Aorta (tissue), 5 donors: Measurements from ENCODE around the gene RCOR2. TPM values are rescaled to one million over a fixed set of nuclear protein-coding genes. Genes with fewer than 3 reads are reported as not detected.
A peak's percentile ranks its signal among the peaks of the same experiment; 100 is the strongest.

Experiments
- ATAC-seq: fragments of 200-7000 bp; cut with Tn5 transposase; one replicate; pipeline ENCODE4 v1.9.1; 2022; ENCODE audit warnings: moderate library complexity; ENCODE audit not compliant: low FRiP score
- DNase-seq, 2 donors: peaks; one replicate each; pipeline ENCODE4 v3.0.0-alpha.2; 2020
- H3K27ac ChIP-seq, 2 donors: one replicate each; pipeline ENCODE4 v1.5.1; 2013; ENCODE audit warnings: low read length in 2 of 2, mild to moderate bottlenecking in 2 of 2, moderate library complexity in 2 of 2, control low read depth in 1 of 2, inconsistent platforms in 1 of 2, low read depth in 1 of 2
- H3K27me3 ChIP-seq, 2 donors: one replicate each; pipeline ENCODE4 v1.6.1; 2013; ENCODE audit warnings: control low read depth in 1 of 2, low read length in 1 of 2, mild to moderate bottlenecking in 1 of 2, moderate library complexity in 1 of 2; ENCODE audit not compliant: insufficient read depth in 2 of 2, control insufficient read depth in 1 of 2
- H3K36me3 ChIP-seq, 2 donors: one replicate each; pipeline ENCODE4 v1.6.1; 2013; ENCODE audit warnings: control low read depth in 1 of 2, low read length in 1 of 2, mild to moderate bottlenecking in 1 of 2; ENCODE audit not compliant: insufficient read depth in 2 of 2, control insufficient read depth in 1 of 2
- H3K4me1 ChIP-seq, 2 donors: one replicate each; pipeline ENCODE4 v1.6.1; 2013; ENCODE audit warnings: low read length in 2 of 2, control low read depth in 1 of 2, mild to moderate bottlenecking in 1 of 2, moderate library complexity in 1 of 2; ENCODE audit not compliant: insufficient read depth in 2 of 2, control insufficient read depth in 1 of 2
- H3K4me3 ChIP-seq, 2 donors: one replicate each; pipeline ENCODE4 v1.5.1; 2013; ENCODE audit warnings: low read length in 2 of 2, control low read depth in 1 of 2, mild to moderate bottlenecking in 1 of 2
- H3K9me3 ChIP-seq: one replicate; pipeline ENCODE4 v1.6.1; 2013; ENCODE audit warnings: mild to moderate bottlenecking, low read length; ENCODE audit not compliant: control insufficient read depth
- WGBS, 2 donors: extraction: QIAGEN DNeasy Blood & Tissue Kit; methylation state at CpG; one replicate each; pipeline ENCODE4 v1.1.7; 2013; 5-methylcytosine and 5-hydroxymethylcytosine counted together
- intact Hi-C, 2 donors: fragments of 100-400 bp; cut with DNase I; formaldehyde crosslinking; loops; one replicate each; pipeline versions ENCODE4 v1.14.2 to v1.15.0; 2022
- polyA plus RNA-seq, 2 donors: library from polyadenylated mRNA; stranded (reverse); fragments of 200-250 nt; gene quantifications; one replicate each; pipeline ENCODE4 v1.2.3, GENCODE V29; 2013
- total RNA-seq, 2 donors: library from RNA; stranded (reverse); fragmentation: NEBNext Ultra II Directional; extraction: Animal tissue kit (Norgen Biotek cat#: 25700); gene quantifications; one replicate each; pipeline ENCODE4 v1.2.1, GENCODE V29; 2021
- donor health status: healthy with polysubstance abuse.
- donor health status: Bipolar disorder and iron deficiency.
- donor health status: DM: no; HTN: no; CAD: no.
- donor health status: DM: no; HTN: no; CAD: no.
- donor health status: DM: yes; HTN: yes; CAD: no.

Gene RCOR2
- total and polyA plus RNA-seq, 4 donors = 0.63 to 4.8 (median 1.4) TPM

DNA sequence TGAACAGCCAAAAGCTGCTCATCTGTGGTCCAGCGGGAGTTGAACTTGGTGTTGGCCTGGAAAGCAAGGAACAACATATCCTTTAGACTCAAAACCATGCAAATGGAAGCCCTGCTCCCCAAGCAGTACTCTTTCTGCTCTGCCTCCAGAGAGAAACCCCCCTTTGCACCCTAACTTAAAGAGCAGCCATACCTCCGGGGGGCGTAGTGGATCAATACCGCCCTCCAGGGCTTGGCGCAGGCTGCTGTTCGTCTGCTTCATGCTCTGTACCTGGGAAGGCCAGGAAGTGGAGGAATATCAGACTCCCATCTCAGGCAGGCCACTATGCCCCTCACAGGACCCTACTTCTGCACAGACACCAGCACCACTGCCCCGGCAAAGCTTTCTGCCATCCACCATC is 4.3 kb downstream of the RCOR2 start:
- H3K4me3 ChIP-seq = no peak overlapping the region
- intact Hi-C loops = no loop called here
- no peak for DNase-seq
- H3K36me3 ChIP-seq = no peaks in the 10 kb centered on the region
- no peak overlapping the region for H3K27ac ChIP-seq
- H3K27me3 ChIP-seq = no peaks in the 10 kb centered on the region
- ATAC-seq = no peak
- H3K9me3 ChIP-seq = no peaks in the 10 kb centered on the region
- no peaks in the 10 kb centered on the region for H3K4me1 ChIP-seq
- 82 to 86% methylated on average over 7 of the region's 7 CpGs for whole genome bisulfite sequencing, 2 donors

DNA sequence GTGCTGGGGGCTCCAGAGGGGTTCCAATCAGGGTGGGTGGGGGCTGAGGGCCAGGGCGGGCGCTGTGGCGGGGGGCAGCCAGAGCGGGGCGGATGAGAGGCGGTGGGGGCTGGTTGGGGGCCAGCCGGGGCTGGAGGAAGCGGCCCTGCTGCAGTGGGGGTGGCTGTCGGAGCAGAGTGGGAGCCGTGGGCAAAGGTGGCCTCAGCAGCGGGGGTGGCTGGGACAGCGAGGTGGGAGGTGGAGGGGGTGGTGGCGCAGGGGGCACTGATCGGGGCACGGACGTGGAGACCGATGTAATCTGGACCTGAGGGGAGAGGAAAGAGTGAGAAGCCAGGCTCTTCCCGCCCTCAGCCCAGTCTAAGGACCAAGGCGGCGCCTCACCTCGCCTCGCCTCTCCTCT is 5.1 kb downstream of the RCOR2 start:
- 86 to 89% methylated on average over 20 to 22 of the region's 22 CpGs for WGBS, 2 donors
- DNase-seq (no peak), ATAC-seq (no peak)
- no peak overlapping the region for H3K27ac ChIP-seq
- intact Hi-C loops = no loop called here
- H3K27me3 ChIP-seq = no peaks in the 10 kb centered on the region
- no peaks in the 10 kb centered on the region for H3K9me3 ChIP-seq
- no peak overlapping the region for H3K4me3 ChIP-seq
- no peaks in the 10 kb centered on the region for H3K4me1 ChIP-seq
- H3K36me3 ChIP-seq = no peaks in the 10 kb centered on the region

DNA sequence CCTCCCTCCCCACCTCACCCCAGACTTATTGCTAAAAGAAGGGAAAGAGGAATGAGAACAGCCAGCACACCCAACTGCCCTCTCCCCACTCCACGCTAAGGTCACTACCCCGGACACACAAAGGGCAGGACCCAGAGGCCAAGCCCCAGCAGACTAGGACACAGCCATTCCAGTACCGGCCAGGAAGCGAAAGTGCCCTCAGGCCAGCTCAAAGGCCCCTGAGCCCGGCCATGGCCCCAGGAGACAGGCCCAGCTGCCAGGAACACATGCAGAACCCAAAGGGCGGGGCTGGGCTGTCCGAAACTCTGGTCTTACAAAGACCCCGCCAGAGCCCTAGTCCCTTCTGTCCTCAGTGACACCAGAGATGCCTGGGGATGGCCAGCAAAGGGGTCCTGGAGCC is 5.5 kb downstream of the RCOR2 start:
- intact Hi-C loops = no loop called here
- Histone ChIP-seq H3K9me3 (no peaks in the 10 kb centered on the region), H3K4me3 (no peak overlapping the region), H3K36me3 (no peaks in the 10 kb centered on the region), H3K27ac (no peak overlapping the region), H3K27me3 (no peaks in the 10 kb centered on the region), H3K4me1 (no peaks in the 10 kb centered on the region)
- DNase-seq (peak in 1 of 2 donors; percentile 74), ATAC-seq (no peak)
- WGBS, 2 donors = 43 to 44% methylated on average over 8 of the region's 8 CpGs

DNA sequence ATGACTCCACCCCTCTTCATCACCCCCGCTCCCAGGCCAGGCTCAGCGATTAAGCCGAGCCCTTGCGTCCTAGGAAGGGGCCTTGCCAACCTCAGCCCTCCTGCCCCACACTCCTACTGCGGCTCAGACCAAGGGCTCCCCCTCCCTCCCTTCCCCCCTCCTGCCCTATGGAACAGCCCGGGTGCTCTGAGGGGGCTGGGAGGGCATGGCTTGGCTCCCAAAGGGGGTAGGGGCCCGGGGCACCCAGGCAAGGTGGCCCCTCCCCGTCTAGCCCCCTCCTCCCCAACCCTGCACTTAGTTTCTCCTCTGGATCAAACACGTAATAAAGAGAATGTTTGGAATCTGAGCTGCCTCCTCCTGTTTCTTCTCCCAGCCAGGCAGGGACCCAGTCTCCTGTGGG is 6.3 kb downstream of the RCOR2 start:
- WGBS, 2 donors = 40 to 45% methylated on average over 8 to 9 of the region's 9 CpGs
- Histone ChIP-seq H3K36me3 (no peaks in the 10 kb centered on the region), H3K4me1 (no peaks in the 10 kb centered on the region), H3K27me3 (no peaks in the 10 kb centered on the region), H3K27ac (no peak overlapping the region), H3K4me3 (no peak overlapping the region), H3K9me3 (no peaks in the 10 kb centered on the region)
- no peak for ATAC-seq
- intact Hi-C loops = no loop called here
- no peak for DNase-seq

DNA sequence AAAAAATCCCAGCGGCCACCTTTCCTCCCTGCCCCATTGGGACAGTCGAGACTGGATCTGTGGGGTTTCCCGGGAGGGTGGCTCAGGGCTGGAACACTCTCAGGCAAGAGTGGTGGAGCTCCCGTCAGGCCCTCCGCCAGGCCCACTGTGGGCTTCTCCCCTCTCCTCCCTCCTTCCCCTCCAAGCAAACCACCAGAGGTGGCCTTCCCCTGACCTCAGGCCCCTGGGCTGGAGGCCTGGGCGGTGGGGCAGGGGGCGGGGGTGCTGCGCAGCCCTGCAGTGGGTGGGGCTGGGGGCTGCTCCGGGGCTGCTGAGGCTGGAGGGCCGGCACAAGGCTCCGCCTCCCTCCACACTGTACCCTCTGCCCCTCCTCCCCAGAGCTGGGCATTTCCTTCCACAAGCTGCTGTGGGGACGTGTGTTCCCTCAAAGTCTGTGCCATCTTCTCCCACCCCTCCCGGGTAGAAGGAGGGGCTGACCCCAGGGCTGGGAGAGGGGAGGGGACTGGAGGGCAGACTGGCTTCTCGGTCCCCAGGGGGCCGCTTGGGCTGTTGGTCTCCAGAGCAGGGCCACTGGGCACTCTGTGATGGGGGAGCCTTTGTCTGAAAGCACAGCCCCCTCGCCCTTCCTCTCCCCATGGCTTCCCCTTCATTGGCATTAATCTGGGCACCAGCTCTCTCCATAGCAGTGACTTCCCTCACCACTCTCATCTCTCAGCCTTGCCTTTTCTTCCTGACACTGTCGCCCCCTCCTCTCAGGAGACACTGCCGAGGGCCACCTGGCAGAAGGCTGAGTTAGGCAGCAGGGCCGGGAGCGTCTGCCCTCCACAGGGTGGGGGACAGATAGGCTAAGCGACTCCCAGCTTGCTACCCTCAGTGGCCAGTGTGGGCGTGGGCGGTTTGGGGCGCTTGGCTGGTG is 7.1 kb downstream of the RCOR2 start:
- Histone ChIP-seq H3K27ac (no peak overlapping the region), H3K9me3 (no peaks in the 10 kb centered on the region), H3K4me1 (no peaks in the 10 kb centered on the region), H3K27me3 (no peaks in the 10 kb centered on the region), H3K36me3 (no peaks in the 10 kb centered on the region), H3K4me3 (no peak overlapping the region)
- intact Hi-C loops = loop anchor here in 1 of 2 donors (5.0 kb wide), 1 partner anchor 37 kb away; no protein-coding TSS in a partner anchor
- DNase-seq (peak in 1 of 2 donors; percentile 73), ATAC-seq (no peak)
- 48 to 56% methylated on average over 23 to 24 of the region's 24 CpGs for WGBS, 2 donors

DNA sequence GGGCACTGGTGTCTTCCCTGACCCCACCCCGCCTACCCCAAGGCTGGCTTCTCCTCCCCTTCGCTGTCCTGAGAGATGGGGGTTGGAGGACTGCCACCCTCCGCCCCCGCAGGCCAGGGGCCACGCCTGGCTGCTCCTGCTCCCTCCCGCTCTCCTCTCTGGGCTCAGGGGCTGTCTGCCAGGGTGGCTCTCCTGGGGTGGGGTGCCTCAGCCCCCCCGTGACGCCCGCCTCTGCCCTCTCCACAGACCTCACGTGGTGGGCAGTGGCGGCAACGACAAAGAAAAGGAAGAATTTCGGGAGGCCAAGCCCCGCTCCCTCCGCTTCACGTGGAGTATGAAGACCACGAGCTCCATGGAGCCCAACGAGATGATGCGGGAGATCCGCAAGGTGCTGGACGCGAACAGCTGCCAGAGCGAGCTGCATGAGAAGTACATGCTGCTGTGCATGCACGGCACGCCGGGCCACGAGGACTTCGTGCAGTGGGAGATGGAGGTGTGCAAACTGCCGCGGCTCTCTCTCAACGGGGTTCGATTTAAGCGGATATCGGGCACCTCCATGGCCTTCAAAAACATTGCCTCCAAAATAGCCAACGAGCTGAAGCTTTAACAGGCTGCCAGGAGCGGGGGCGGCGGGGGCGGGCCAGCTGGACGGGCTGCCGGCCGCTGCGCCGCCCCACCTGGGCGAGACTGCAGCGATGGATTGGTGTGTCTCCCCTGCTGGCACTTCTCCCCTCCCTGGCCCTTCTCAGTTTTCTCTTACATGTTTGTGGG is 8.1 kb downstream of the RCOR2 start:
- H3K36me3 ChIP-seq = no peaks in the 10 kb centered on the region
- H3K4me3 ChIP-seq = no peak overlapping the region
- peak; percentile 46 for ATAC-seq
- 62 to 70% methylated on average over 43 to 46 of the region's 46 CpGs for WGBS, 2 donors
- intact Hi-C loops = loop anchor here in 1 of 2 donors (5.0 kb wide), 1 partner anchor 38 kb away; no protein-coding TSS in a partner anchor
- no peak overlapping the region for H3K27ac ChIP-seq
- H3K27me3 ChIP-seq = no peaks in the 10 kb centered on the region
- peak in 1 of 2 donors; percentile 79 for DNase-seq
- no peaks in the 10 kb centered on the region for H3K9me3 ChIP-seq
- H3K4me1 ChIP-seq = no peaks in the 10 kb centered on the region

DNA sequence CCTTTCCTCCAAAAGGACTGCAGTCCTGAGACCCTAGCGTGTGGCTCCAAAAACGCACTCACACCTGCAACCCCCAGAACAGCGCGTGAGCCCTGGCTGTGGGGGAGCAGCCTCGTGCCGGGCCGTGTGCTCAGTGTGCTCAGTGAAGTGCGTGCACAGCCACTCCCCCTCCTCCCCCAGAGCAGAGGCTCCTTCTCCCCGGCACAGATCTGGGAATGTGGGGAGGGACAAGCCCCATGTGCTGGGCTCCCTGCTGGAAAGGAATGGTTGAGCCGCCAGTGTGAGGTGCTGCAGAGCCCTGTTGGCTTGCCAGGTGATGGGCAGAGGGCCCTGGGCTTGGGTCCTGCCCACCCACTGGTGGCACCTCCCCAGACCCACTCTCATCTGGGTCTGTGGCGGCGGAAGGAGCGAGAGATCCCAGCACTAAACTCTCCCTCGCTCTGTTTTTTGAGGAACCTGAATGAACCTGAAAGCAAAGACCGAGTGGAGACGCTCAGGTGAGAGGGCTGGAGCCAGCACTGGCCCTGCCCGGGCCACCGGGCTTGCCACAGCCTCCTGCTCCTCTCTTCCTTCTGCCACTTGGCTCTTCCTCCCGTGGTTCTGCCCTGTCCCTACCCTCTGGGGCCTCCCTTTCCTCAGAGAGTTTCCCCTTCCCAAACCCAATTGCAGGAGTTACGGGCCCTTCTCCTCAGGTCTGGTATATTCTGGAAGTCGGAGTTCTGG is 9.0 kb downstream of the RCOR2 start:
- no peaks in the 10 kb centered on the region for H3K27me3 ChIP-seq
- no peak for DNase-seq
- no peaks in the 10 kb centered on the region for H3K36me3 ChIP-seq
- intact Hi-C loops = loop anchor here in 1 of 2 donors (5.0 kb wide), 1 partner anchor 39 kb away; no protein-coding TSS in a partner anchor
- no peak overlapping the region for H3K27ac ChIP-seq
- no peaks in the 10 kb centered on the region for H3K4me1 ChIP-seq
- H3K9me3 ChIP-seq = no peaks in the 10 kb centered on the region
- H3K4me3 ChIP-seq = no peak overlapping the region
- 71 to 77% methylated on average over 21 of the region's 21 CpGs for WGBS, 2 donors
- ATAC-seq = no peak

DNA sequence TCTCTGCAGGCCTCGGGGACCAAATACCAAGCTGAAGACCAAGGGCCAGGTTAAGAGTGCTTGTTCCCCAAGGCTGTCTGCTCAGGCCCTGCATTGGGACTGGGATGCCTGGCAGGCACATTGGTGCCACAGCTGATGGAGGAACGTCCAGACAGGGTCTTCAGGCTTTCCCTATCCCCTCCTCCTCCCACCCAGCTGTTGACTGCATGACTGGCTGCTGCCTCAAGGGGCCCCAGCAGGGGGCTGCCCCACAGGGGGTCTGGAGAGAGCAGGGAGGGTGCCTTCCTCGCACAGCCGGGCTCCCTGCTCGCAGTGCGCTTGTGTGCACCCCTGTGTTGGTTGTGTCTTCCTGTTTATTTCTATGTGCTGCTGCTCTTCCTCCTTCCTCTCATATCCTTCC is 9.9 kb downstream of the RCOR2 start:
- Histone ChIP-seq H3K4me1 (no peaks in the 10 kb centered on the region), H3K27me3 (no peaks in the 10 kb centered on the region), H3K27ac (no peak overlapping the region), H3K4me3 (no peak overlapping the region), H3K36me3 (peaks cover 2 to 3% of the 10 kb centered on the region in 2 donors), H3K9me3 (no peaks in the 10 kb centered on the region)
- ATAC-seq (no peak), DNase-seq (no peak)
- 71 to 76% methylated on average over 6 of the region's 6 CpGs for WGBS, 2 donors
- intact Hi-C loops = loop anchor here in 1 of 2 donors (5.0 kb wide), 1 partner anchor 40 kb away; no protein-coding TSS in a partner anchor
